ENCODE measurements around the gene TAS2R50.
A peak's percentile ranks its signal among the peaks of the same experiment; 100 is the strongest.
"Not testable (repeated sequence)": the region's sequence is repeated elsewhere in the genome, so short reads cannot be mapped to it uniquely, and the experiment has no call there.

The TAS2R50 gene, protein sequence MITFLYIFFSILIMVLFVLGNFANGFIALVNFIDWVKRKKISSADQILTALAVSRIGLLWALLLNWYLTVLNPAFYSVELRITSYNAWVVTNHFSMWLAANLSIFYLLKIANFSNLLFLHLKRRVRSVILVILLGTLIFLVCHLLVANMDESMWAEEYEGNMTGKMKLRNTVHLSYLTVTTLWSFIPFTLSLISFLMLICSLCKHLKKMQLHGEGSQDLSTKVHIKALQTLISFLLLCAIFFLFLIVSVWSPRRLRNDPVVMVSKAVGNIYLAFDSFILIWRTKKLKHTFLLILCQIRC

DNA sequence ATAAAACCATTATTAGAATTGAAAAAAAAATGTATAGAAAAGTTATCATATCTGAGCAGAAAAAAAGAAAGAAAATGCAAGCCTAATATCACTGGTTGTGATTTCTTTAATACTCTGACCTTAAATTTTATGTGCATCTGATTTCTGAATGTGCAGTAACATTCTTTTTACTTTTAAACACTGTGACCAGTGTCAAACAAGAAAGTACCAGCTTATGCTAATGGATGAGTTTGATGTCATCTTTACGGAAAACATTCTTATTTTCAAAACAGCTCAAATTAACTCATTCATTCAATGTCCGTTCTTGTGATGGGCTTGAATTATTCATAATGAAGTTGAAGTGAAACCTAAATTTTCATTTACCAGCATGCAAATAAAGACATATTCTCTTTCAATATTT is at the start of gene TAS2R50:
TAS2R50 (minus strand) TSS at position 101 of the 400 bp plus-strand sequence; CDS start at position 49, 52 bp downstream.
- no peak for DNase-seq
- intact Hi-C loops (cut with DNase I): no loop called here

DNA sequence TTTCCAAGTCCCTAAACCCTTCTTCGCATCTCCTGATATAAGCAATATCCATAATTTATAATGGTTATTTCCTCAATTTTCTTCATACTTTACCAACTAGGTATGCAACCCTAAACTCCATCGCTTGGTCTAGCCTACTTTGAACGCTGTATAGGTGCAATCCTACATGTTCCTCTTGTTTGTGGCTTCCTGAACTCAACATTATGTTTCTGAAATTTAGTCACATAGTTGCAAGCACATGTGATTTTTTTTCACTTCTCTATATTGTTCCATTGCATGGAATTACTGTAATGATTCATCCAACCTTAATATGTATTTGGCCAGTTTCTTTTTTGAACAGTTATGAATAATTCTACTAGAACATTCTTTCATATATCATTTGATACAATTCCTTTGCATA is 47.2 kb upstream of the TAS2R50 start:
- intact Hi-C loops (cut with DNase I); DNase-seq: not testable (repeated sequence)

DNA sequence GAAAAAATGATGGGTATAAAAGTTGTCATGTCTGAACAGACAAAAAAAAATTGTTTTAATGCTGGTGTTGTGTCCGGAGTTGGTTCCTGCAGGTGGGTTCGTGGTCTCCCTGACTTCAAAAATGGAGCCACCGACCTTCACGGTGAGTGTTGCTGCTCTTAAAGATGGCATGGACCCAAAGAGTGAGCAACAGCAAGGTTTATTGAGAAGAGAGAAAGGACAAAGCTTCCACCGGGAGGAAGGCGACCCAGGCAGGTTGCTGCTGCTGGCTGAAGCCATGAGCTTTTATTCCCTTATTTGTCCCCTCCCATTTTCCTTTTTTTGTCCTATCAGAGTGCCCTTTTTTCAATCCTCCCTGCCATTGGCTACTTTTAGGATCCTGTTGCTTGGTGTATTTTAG is 44.6 kb upstream of the TAS2R50 start, which contains the start of gene TAS2R31:
TAS2R31 (minus strand) TSS at position 101 of the 400 bp plus-strand sequence; CDS start at position 29, 72 bp downstream.
- no peak for DNase-seq
- intact Hi-C loops (cut with DNase I): no loop called here

DNA sequence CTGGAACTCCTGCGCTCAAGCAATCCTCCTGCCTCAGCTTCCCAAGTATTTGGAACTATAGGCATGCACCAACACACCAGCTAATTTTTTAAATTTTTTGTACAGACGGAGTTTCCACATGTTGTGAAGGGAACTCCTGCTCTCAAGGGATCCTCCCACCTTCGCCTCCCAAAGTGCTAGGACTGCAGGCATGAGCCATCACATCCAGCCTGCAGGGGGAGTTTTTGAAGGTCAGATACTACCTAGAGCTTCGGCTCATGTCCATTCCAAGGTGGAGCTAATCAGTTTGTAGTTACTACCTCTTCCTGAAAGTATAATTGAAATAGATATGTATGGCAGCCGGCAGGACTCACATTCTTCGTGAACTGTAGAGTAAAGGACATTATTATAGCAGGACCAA is 39.4 kb upstream of the TAS2R50 start:
- no peak for DNase-seq
- intact Hi-C loops (cut with DNase I): no loop called here

DNA sequence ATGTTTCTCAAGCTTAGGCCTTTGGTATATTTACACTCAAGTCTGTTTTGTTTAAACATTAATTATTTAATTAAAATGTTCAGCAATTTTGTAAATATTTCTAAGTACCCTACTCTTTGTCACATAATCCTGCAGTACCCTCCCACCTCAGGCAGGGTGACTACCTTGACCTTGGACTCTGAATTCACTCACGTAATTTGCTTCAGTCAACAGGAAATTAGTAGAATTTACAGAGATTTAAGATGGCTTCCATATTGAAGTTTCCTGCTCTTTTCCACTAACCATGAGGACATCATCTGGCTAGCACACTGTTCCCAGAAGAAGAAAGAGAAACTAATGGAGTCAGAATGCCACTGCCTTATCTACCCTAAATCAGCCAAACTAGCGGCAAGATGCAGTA is 36.7 kb upstream of the TAS2R50 start:
- intact Hi-C loops (cut with DNase I): no loop called here
- no peak for DNase-seq

DNA sequence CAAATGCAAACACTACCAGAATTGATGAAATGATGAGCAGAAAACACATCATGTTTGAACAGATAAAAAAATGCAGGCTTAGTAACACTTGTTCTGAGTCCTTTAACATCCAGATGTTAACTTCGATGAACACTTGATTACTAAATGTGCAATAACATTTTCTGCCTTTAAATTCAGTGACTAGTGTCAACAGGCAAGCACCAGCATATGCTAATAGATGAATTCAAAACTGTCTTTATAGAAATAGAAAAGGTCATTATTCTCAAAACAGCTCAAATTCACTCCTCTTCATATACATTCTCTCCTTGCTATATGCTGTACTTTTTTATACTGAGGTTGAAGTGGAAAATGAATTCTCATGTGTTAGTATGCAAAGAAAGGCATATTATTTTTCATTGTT is 35.8 kb upstream of the TAS2R50 start, which contains the start of gene TAS2R19:
TAS2R19 (minus strand) TSS at position 101 of the 400 bp plus-strand sequence; CDS start at position 52, 49 bp downstream.
- intact Hi-C loops (cut with DNase I): no loop called here

DNA sequence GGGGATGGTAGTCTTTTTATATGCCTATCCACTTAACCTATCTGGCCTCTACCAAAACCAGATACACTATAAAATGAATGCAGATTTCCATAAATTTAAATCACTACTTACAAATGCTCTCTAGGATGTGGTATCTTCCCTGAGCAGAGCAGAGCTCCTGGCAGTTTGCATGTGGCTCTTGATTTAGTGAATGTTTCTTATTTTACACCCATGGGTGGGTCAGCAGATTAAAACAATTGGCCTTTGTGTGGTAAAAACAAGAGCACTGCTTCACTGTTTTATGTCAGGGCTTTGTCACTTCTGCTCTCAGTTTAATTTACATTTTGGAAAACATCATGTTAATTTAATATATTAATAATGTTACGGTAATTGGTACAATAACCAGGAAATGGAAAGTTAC is 30.2 kb upstream of the TAS2R50 start:
- intact Hi-C loops (cut with DNase I): no loop called here
- DNase-seq: no peak

More for the DNA sequence above, 35.8 kb upstream of the TAS2R50 start, which contains the start of gene TAS2R19:
- no peak for DNase-seq

DNA sequence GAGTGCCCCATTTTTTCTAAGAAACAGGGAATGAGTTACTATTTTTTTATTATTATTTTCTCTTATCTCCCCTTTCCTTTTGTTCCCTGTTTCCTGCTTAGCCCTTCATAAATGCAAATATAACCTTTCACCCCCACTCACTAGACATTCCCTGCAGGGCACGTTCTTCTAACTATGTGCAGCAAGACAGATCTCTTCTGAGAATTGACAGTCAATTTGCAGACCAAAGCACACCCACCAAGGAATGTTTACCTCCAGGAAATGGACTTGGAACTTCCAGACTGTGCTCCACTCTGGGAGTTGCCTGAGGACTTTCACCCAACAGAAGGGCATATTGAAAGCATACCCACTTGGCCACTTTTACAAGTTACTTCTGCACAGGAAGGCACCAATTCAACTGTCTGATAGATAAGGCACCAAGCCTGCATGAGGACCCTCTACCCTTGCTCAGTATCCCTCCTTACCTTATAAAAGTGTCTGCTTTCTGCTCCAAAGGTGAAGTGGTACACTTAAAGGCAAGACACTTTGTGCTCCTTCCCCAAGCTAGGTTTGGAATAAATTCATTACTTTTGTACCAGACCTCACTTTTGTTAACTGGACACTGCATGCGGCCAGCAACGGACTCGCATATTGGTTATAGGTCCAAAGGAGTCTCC is 29.2 kb upstream of the TAS2R50 start:
- intact Hi-C loops (cut with DNase I): no loop called here
- no peak for DNase-seq

DNA sequence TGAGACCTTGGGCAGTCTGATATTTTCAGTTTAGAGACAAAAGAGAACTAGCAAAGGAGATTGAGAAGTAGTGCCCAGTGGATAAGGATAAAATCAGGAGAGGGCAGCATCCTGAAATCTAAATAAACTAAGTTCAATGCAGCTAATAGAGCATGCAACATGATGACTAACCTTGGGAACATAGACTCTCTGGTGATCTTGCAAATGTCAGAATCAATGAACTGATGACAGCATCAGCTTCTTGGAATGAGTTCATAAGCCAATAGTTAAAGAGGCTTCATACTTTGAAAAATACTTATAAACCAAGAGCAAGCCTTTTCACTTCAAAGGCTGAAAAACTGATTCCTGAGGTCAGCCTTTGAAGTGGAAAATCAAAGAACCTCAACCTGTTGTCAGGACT is 27.5 kb upstream of the TAS2R50 start:
- no peak for DNase-seq
- intact Hi-C loops (cut with DNase I): no loop called here

DNA sequence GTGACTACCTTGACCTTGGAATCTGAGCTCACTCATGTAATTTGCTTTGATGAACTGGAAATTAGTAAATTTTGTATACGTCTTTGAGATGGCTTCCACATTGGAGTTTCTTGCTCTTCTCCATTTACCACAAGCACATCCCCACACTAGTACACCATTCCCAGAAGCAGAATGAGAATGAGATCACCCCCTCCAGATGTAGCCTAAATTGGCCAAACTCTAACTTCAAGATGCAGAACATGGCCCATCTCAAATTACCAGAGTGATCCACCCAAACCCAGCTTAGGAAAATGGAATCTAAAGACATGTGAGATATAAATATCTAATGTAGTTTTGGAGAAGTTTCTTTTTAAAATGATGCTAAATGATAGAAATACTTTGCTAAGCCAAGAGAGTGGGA is 20.9 kb upstream of the TAS2R50 start:
- no peak for DNase-seq
- intact Hi-C loops (cut with DNase I): no loop called here

DNA sequence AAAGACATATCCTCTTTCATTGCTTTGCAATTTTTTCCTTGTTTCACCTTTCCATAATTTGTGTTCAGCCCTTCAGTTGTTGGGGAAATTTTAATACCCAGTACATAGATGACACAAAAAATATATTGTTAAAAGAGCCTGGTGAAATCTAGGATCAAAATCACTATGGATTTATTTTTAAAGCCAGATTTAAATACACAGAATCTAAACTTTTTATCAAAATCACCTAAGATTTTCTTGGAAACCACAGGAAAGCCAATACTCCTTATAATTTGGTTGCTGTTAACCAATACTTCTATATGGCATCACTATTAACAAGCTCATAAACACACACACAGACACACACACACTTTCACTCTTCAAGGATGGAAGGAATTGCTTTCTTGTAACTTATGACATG is 11.5 kb upstream of the TAS2R50 start, which contains the start of gene TAS2R20:
TAS2R20 (minus strand) TSS at position 101 of the 400 bp plus-strand sequence. CDS start 429 bp downstream, outside the sequence.
- no peak for DNase-seq
- intact Hi-C loops (cut with DNase I): no loop called here

DNA sequence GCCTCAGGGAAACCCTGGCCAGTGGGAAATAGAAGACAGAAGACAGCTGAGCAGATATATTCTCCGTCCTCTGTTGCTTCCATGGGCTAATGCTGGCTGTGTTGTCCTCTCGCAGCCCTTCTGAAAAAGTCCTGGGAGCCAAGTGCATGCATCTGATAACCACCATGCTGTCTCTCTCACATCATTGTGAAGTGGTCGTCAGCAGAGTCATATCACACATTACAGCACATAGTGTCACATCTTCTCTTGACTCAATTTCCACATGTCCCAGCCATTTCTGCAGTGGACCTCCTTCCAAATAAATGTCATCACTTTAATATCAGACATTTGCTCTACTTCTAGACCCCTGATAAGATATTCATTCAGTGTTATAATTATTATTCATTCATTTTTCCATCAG is 7.6 kb upstream of the TAS2R50 start:
- DNase-seq: no peak

DNA sequence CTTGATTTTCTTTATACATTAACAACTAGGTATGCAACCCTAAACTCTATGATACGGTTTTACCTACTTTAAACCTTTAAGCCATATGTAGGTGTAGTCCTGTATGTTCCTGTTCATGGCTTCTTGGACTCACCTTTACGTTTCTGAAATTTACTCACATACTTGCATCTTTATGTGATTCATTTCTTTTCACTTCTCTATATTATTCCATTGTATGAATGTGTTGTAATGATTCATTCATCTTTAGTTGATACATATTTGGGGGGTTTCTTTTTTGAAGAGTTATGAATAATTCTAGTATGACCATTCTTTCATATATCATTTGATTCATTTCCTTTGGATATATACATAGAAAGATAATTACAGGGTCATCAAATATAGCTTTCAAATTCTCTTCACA is 2.4 kb upstream of the TAS2R50 start:
- intact Hi-C loops (cut with DNase I): no loop called here
- no peak for DNase-seq

More for the DNA sequence above, 7.6 kb upstream of the TAS2R50 start:
- intact Hi-C loops (cut with DNase I): no loop called here

DNA sequence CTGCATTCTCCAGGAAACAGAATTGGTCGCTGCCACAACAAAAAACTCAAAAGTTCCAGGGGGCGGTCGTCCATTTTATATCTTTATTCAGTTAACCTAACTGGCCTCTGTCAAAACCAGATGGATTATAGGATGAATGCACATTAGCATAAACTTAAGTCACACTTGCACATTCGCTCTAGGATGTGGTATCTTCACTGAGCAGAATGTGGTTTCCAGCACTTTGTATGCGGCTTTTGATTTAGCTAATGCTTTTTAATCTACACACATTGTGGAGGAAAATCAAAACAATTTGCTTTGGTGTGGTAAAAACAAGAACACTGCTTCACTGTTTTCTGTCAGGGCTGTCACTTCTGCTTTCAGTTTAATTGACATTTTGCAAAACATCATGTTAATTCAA is 4.5 kb downstream of the TAS2R50 start:
- no peak for DNase-seq
- intact Hi-C loops (cut with DNase I): no loop called here

DNA sequence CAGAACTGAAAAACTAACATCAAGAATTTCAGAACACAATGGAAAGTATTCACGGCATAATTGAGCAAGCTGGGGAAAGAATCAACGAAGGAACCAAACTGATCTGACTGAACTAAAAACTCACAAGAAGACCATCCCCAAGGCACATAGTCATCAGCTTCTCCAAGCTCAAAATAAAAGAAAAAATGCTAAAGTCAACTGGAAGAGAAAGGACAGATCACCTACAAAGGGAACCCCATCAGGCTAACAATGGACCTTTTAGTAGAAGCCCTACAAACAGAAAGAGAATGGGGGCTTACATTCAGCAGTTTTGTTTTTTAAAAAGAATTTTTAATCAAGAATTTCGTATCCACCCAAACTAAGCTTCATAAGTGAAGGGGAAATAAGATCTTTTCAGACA is 11.7 kb downstream of the TAS2R50 start:
- DNase-seq: no peak
- intact Hi-C loops (cut with DNase I): no loop called here

DNA sequence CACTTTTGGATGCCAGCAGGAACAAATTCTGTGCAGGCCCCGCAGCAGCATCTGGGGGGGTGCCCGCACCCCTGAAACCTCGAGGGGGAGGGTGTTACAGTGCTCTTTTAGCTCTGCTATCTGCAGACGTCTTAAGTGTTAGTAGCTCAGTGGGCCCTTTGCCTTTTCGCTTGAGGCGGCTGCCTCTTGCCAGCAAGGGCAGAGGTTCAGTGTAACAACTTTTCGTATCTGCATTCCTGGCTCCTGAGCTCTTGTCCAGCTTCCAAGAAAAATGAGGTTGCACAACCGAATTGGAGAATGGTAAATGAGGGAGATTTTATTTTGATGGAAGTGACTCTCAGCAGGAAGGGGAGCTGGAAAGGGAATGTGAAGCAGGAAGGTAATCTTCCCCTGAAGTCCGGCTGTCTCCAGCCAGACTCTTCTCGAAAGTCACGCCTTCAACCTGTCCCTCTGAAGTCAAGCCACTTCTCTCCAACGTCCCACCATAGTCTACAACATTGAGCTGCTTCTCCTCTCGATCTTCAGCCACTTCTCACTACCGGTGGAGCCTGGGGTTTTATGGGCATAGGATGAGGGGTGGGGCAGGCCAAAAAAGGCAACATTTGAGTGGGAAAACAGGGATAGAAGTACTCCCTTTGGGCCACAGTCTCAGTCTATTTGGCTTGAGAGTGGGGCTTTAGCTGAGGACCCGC is 17.8 kb downstream of the TAS2R50 start:
- DNase-seq: no peak
- intact Hi-C loops (cut with DNase I): no loop called here

DNA sequence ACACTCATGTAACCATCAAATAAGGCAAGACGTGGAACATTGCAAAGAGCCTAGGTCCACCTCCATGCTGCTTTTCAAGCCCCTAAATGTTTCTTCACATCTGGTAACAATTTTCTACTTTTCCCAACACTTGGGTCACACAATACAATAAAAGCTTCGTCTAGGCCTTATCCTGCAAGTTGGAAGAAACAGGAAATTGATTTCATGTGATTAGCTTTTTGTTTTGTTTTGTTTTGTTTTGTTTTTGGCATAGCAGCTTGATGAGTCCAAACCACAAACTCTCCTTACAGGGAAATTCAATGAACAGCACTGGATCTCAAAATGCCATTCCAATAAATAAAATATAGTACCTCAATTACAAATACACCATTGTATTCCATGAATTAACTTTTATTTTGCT is 19.3 kb downstream of the TAS2R50 start:
- no peak for DNase-seq
- intact Hi-C loops (cut with DNase I): no loop called here

DNA sequence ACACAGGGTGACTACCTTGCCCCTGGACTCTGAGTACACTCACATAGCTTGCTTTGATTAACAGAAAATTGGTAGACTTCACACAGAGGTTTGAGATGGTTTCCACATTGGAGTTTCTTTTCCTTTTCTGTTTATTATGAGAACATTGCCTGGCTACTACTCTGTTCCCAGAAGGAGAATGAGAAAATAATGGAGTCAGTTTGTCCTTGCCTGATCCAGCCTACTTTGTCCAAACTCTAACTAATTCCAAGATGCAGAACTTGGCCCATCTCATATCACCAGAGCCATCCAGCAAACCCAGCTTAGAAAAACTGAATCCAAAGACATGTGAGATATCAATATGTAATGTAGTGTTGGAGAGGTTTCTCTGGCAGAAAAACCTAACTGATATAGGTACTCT is 20.4 kb downstream of the TAS2R50 start:
- intact Hi-C loops (cut with DNase I): no loop called here
- no peak for DNase-seq

DNA sequence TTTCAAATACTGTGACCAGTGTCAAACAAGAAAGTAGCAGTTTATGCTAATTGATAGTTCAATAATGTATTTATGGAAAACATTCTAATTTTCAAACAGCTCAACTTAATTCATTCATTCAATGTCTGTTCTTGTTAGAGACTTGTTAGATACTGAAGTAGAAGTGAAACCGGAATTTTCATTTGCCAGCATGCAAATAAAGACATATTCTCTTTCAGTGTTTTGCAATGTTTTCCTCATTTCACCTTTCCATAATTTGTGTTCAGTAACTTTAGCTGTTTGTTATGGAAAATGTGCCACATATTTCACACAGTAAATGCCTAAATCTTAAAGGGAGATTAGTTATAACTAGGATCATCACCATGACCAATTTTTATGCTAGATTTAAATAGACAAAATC is 21.2 kb downstream of the TAS2R50 start:
- intact Hi-C loops (cut with DNase I): no loop called here
- DNase-seq: no peak

DNA sequence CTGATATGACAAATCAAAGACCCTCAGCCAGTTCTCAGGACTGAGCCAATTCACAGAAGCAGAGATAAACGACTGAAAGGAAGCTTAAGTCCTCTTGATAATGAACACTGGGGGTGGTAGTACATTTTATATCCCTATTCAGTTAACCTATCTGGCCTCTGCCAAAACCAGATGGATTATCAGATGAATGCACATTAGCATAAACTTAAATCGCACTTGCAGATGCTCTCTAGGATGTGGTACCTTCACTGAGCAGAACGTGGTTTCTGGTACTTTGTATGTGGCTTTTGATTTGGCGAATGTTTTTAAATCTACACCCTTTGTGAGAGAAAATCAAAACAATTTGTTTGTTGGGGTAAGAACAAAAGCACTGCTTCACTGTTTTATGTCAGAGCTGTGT is 26.5 kb downstream of the TAS2R50 start:
- no peak for DNase-seq
- intact Hi-C loops (cut with DNase I): no loop called here

DNA sequence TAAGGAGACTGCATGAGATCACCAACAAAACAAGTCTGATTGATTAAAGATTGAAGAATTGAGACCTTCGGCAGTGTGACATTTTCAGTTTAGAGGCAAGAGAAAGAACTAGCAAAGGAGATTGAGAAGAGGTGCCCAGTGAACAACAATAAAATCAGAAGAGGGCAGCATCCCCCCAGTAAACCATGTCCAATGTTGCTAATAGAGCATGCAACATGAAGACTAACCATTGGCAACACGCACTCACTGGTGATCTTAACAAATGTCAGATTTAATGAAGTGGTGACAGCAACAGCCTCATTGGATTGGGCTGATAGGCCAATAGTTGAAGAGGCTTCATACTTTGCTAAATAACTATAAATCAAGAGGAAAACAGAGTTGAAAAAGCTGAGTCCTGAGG is 26.9 kb downstream of the TAS2R50 start:
- peak in 2 of 10 donors; percentile 41 to 55 for DNase-seq
- intact Hi-C loops (cut with DNase I): loop anchor here (1.0 kb wide), 1 partner anchor 239 kb away; no protein-coding TSS in a partner anchor

Data from posterior cingulate gyrus (tissue), 11 donors.